ENCODE measurements around the gene SAMD3. TPM values are rescaled to one million over a fixed set of nuclear protein-coding genes. Genes with fewer than 3 reads are reported as not detected.

SAMD3 gene
- total and polyA plus RNA-seq, 2 donors (not counting 3 experiments of a cell fraction or from before 2014, with no cell fraction given): not detected

DNA sequence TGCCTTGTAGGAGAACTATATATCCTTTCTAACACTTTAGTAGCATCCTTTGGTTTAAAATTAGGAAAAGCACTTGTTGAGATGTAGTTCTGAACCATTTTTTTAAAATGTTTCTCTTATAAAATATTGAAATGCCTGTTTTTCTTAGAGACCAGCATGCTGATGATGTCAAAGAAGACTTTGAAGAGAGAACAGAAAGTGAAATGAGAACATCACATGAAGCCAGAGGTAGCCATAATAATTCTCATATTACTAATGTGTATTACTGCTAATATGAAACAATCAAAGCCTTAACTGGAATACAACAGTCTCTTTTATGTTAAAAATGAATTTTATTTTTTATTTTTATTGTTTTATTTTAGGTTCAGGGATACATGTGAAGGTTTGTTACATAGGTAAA, 102.0 kb downstream of the SAMD3 start:
- DNase-seq (ENCODE audit: low read depth, low spot score): no peak
- Histone ChIP-seq H3K4me2 (ENCODE audit: insufficient read depth, low read length) (no peak overlapping the region), H3K79me2 (ENCODE audit: control insufficient read depth, insufficient read depth, low read length) (peaks cover 13% of the 10 kb centered on the region), H3K9ac (replicated peaks; ENCODE audit: extremely low read depth, insufficient read depth, low read length) (no peak overlapping the region), H3K4me3 (replicated peaks in 1 of 3; ENCODE audit: insufficient read depth in 1 of 3, low read depth in 1 of 3, low read length in 3 of 3) (no peak overlapping the region), H3K36me3 (ENCODE audit: control insufficient read depth in 2 of 2, extremely low read depth in 1 of 2, insufficient read depth in 2 of 2, low read length in 2 of 2) (peaks cover 2 to 8% of the 10 kb centered on the region in 2 experiments), H3K9me1 (replicated peaks; ENCODE audit: control insufficient read depth, extremely low read depth, insufficient read depth, low read length) (no peaks in the 10 kb centered on the region), H3K4me1 (ENCODE audit: control insufficient read depth, extremely low read depth, insufficient read depth, low read length) (no peaks in the 10 kb centered on the region), H3K27ac (ENCODE audit: insufficient read depth, low read depth, low read length) (no peak overlapping the region), H4K20me1 (replicated peaks; ENCODE audit: control insufficient read depth, extremely low read depth, insufficient read depth, low read length) (peaks cover 2% of the 10 kb centered on the region), H3K27me3 (ENCODE audit: control insufficient read depth in 2 of 2, insufficient read depth in 2 of 2, low read length in 2 of 2) (no peaks in the 10 kb centered on the region), H3K9me3 (replicated peaks; ENCODE audit: control insufficient read depth, insufficient read depth, low read length) (no peaks in the 10 kb centered on the region), H2AFZ (ENCODE audit: low read depth, low read length) (no peak overlapping the region)
- CTCF ChIA-PET: no interaction called here
- BruUV-seq (replicated peaks): no TSS peak
- TF ChIP-seq, protein P1, sequence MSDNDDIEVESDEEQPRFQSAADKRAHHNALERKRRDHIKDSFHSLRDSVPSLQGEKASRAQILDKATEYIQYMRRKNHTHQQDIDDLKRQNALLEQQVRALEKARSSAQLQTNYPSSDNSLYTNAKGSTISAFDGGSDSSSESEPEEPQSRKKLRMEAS (IDR thresholded peaks at IDR 0.05; ENCODE audit: insufficient read depth, insufficient read length): no peak
- no peak for TF ChIP-seq JUN (IDR thresholded peaks at IDR 0.05; ENCODE audit: borderline replicate concordance, insufficient read depth, insufficient read length, low read depth)
- no peak for TF ChIP-seq GATA2 (IDR thresholded peaks at IDR 0.05; ENCODE audit: insufficient read depth, insufficient read length, low read depth, low read length)
- no peak for TF ChIP-seq MYC (IDR thresholded peaks at IDR 0.05; ENCODE audit: low read depth, low read length)
- TF ChIP-seq FOS (IDR thresholded peaks at IDR 0.05; ENCODE audit: borderline replicate concordance, insufficient read depth, low read length): no peak
- no peak for TF ChIP-seq POLR2AphosphoS5 (IDR thresholded peaks at IDR 0.05; ENCODE audit: insufficient read depth, low read depth, low read length)
- no peak for TF ChIP-seq CTCF (IDR thresholded peaks at IDR 0.05; ENCODE audit: extremely low read depth in 1 of 2, insufficient read depth in 1 of 2, low read depth in 1 of 2, low read length in 2 of 2)
- no peak for TF ChIP-seq POLR2A (IDR thresholded peaks at IDR 0.05; ENCODE audit: low read depth, low read length)
- no peak for TF ChIP-seq EZH2 (IDR thresholded peaks at IDR 0.05; ENCODE audit: borderline replicate concordance, low read depth, low read length, severe bottlenecking)
- POLR2A ChIA-PET: no interaction called here
- intact Hi-C loops (cut with micrococcal nuclease) (no loop called here), dilution Hi-C loops (cut with MboI; ENCODE audit: extremely low pct_ligation_motif_present, low sequenced_read_pairs) (no loop called here)
- no peak for FAIRE-seq

All from endothelial cell of umbilical vein (primary cell).